Measurements from ENCODE around the gene RNF208. TPM values are rescaled to one million over a fixed set of nuclear protein-coding genes. Genes with fewer than 3 reads are reported as not detected.

Gene RNF208
- total RNA-seq, 1 donor from 2014 or later: not detected

GRCh38 chr9:137267933-137268355 lies 45.9 kb upstream of the RNF208 start:
- Histone ChIP-seq H3K27me3 (ENCODE audit: control insufficient read depth, insufficient read depth, low read length) (no peaks in the 10 kb centered on the region), H3K4me3 (ENCODE audit: low read depth, low read length) (no peak overlapping the region), H3K36me3 (ENCODE audit: control insufficient read depth, insufficient read depth, low read length) (peaks cover 30% of the 10 kb centered on the region)
- no peak for TF ChIP-seq CTCF (IDR thresholded peaks at IDR 0.05; ENCODE audit: insufficient read depth, low read length, severe bottlenecking)
- FAIRE-seq: no peak
- no peak for DNase-seq (ENCODE audit: low read depth)

- DNase-seq (ENCODE audit: low read depth): no peak
- no peak for TF ChIP-seq CTCF (IDR thresholded peaks at IDR 0.05; ENCODE audit: insufficient read depth, low read length, severe bottlenecking)
- no peak for FAIRE-seq
- H3K36me3 ChIP-seq (ENCODE audit: control insufficient read depth, insufficient read depth, low read length): peaks cover 28% of the 10 kb centered on the region
- H3K27me3 ChIP-seq (ENCODE audit: control insufficient read depth, insufficient read depth, low read length): no peaks in the 10 kb centered on the region
- no peak overlapping the region for H3K4me3 ChIP-seq (ENCODE audit: low read depth, low read length)
Measured at GRCh38 chr9:137266585-137267453, 44.8 kb upstream of the RNF208 start.

GRCh38 chr9:137266162-137266527 lies 44.1 kb upstream of the RNF208 start:
- peaks cover 26% of the 10 kb centered on the region for H3K36me3 ChIP-seq (ENCODE audit: control insufficient read depth, insufficient read depth, low read length)
- no peak for FAIRE-seq
- no peaks in the 10 kb centered on the region for H3K27me3 ChIP-seq (ENCODE audit: control insufficient read depth, insufficient read depth, low read length)
- H3K4me3 ChIP-seq (ENCODE audit: low read depth, low read length): no peak overlapping the region
- no peak for DNase-seq (ENCODE audit: low read depth)
- TF ChIP-seq CTCF (IDR thresholded peaks at IDR 0.05; ENCODE audit: insufficient read depth, low read length, severe bottlenecking): no peak

GRCh38 chr9:137265496-137266161 lies 43.6 kb upstream of the RNF208 start:
- peaks cover 23% of the 10 kb centered on the region for H3K36me3 ChIP-seq (ENCODE audit: control insufficient read depth, insufficient read depth, low read length)
- TF ChIP-seq CTCF (IDR thresholded peaks at IDR 0.05; ENCODE audit: insufficient read depth, low read length, severe bottlenecking): no peak
- FAIRE-seq (no peak), DNase-seq (ENCODE audit: low read depth) (no peak)
- no peaks in the 10 kb centered on the region for H3K27me3 ChIP-seq (ENCODE audit: control insufficient read depth, insufficient read depth, low read length)
- H3K4me3 ChIP-seq (ENCODE audit: low read depth, low read length): no peak overlapping the region

GRCh38 chr9:137264067-137264466 lies 42.0 kb upstream of the RNF208 start:
- no peak for FAIRE-seq
- no peak for TF ChIP-seq CTCF (IDR thresholded peaks at IDR 0.05; ENCODE audit: insufficient read depth, low read length, severe bottlenecking)
- peaks cover 25% of the 10 kb centered on the region for H3K36me3 ChIP-seq (ENCODE audit: control insufficient read depth, insufficient read depth, low read length)
- no peak for DNase-seq (ENCODE audit: low read depth)
- no peak overlapping the region for H3K4me3 ChIP-seq (ENCODE audit: low read depth, low read length)
- no peaks in the 10 kb centered on the region for H3K27me3 ChIP-seq (ENCODE audit: control insufficient read depth, insufficient read depth, low read length)
